Measurements from ENCODE around the gene JADE1.

The JADE1 gene

DNA sequence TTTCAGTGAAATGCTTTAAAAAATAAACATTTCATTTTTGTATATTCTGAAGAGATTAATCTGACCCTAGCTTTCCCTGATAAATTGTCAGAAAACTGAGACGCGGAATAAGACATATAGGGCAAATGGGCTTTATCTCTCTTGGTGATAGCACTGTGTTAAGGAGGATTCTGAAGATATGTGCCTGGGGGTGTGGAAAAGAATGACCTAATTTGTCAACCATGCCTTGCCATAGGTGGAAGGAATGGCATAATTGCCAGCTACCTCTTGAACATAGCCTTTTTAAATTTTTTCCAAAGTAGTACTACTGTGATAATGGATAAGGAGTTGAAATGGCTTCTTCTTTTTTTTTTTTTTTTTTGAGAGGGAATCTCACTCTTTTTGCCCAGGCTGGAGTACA lies 11.7 kb downstream of the JADE1 start:
- Mint-ChIP-seq H3K36me3 (peaks cover 2% of the 10 kb centered on the region), H3K27me3 (no peaks in the 10 kb centered on the region)

DNA sequence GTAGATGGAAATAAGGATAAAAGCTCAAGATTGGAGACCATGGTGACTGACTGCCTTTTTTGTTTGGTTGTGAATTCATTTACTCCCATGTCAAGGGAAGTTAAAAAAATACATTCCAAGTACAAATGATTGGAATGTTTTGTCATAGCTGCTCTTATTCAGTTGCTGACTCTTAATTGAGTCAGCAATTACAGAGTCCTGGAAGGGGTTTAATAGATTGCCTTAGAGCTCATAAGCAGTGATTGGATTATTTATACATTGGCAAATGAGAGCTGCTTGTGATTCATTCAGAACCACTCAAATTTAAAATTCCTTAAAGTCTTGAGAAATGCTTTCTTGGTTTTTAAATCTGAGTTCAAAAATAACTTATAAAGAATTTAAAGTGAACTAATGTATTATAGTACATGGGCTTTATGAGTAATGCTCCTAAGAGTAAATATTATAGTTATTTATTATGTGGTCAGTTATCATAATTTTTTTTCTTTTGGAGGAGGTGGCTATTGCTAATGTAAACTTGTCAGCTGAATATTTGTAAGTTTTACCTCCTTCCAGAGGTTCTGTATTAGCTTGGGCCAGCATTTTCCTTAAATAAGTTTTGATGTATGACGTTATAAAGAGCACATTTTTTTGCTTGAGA lies 13.6 kb downstream of the JADE1 start:
- no peaks in the 10 kb centered on the region for H3K27me3 Mint-ChIP-seq
- no peak overlapping the region for H3K27ac Mint-ChIP-seq
- no peaks in the 10 kb centered on the region for H3K9me3 Mint-ChIP-seq (ENCODE audit: low read depth)
- no peak overlapping the region for H3K4me3 Mint-ChIP-seq
- peaks cover 2% of the 10 kb centered on the region for H3K36me3 Mint-ChIP-seq
- peaks cover 84% of the 10 kb centered on the region for H3K4me1 Mint-ChIP-seq (ENCODE audit: low read depth)

More for the DNA sequence above, 11.7 kb downstream of the JADE1 start:
- H3K4me3 Mint-ChIP-seq: no peak overlapping the region
- H3K9me3 Mint-ChIP-seq (ENCODE audit: low read depth): no peaks in the 10 kb centered on the region
- peaks cover 78% of the 10 kb centered on the region for H3K4me1 Mint-ChIP-seq (ENCODE audit: low read depth)
- no peak overlapping the region for H3K27ac Mint-ChIP-seq

DNA sequence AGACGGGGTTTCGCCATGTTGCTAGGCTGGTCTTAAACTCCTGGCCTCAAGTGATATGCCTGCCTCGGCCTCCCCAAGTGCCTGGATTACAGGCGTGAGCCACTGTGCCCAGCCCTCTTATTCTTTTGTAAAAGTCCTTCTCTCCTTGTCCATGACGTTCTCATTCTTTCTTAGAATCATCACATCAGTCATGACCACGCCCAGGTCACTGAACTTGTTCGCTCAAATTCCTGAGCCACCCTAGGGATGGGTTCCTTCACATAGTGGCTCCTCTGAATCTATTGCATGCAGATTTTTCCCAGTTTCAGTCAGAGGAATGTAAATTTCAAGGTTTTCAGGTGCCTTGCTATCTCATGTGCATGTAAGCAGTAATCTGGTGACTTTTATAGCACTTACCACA lies 15.7 kb downstream of the JADE1 start:
- Mint-ChIP-seq H3K9me3 (ENCODE audit: low read depth) (no peaks in the 10 kb centered on the region), H3K4me3 (no peak overlapping the region), H3K4me1 (ENCODE audit: low read depth) (peaks cover 82% of the 10 kb centered on the region), H3K27me3 (no peaks in the 10 kb centered on the region), H3K36me3 (peaks cover 8% of the 10 kb centered on the region), H3K27ac (no peak overlapping the region)

DNA sequence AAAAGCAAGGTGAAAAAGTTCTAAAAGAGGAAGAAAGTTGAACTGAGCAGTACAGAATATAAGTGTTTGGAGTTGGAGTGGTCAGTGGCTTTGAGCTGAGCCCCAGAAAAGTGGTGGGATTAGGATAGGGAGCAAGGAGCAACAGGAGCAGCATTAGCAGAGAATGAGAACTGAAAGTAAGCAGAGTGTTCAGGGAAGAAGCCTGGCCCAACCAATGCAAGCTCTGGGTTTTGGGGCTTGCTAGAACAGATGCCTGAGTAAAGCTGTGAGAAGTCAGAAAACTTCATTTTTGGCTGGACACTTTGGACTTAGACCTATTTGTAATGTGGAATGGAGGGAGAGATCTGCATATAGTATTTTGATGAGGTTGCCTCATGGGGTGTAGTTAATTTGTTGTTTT lies 17.8 kb downstream of the JADE1 start:
- H3K9me3 Mint-ChIP-seq (ENCODE audit: low read depth): no peaks in the 10 kb centered on the region
- H3K27ac Mint-ChIP-seq: no peak overlapping the region
- H3K4me1 Mint-ChIP-seq (ENCODE audit: low read depth): peaks cover 85% of the 10 kb centered on the region
- H3K27me3 Mint-ChIP-seq: no peaks in the 10 kb centered on the region
- H3K36me3 Mint-ChIP-seq: peaks cover 11% of the 10 kb centered on the region
- H3K4me3 Mint-ChIP-seq: no peak overlapping the region

DNA sequence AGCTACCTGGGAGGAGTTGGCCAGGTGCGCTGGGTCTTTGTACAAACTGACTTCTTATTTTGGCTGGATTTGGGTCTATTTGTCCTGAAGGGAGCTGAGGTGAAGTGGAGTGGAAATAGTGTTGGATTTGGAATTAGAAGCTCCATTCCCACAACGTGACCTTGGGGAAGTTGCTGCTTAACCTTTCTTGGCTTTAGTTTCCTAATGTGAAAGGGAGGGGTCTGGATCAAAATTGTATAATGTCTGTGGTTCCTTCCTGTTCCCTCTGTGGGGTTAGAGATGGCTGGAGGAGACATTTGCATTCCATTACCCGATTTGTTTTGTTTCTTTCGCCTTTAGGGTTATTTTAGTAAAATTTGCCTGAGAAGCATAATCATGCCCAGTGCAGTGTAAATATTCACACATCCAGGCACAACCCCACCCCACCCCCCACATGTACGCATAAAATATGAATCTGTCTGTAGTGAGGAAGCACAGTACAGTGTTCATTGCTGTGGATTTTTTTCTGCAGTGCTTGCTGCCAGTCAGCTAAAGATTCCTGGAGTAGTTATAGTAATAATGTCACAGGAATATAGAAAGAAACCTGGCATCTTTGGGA lies 21.5 kb downstream of the JADE1 start:
- Mint-ChIP-seq H3K27ac (peak overlapping the region; percentile 51), H3K4me3 (no peak overlapping the region), H3K9me3 (ENCODE audit: low read depth) (no peaks in the 10 kb centered on the region), H3K4me1 (ENCODE audit: low read depth) (peaks cover 71% of the 10 kb centered on the region), H3K27me3 (no peaks in the 10 kb centered on the region), H3K36me3 (peaks cover 14% of the 10 kb centered on the region)

DNA sequence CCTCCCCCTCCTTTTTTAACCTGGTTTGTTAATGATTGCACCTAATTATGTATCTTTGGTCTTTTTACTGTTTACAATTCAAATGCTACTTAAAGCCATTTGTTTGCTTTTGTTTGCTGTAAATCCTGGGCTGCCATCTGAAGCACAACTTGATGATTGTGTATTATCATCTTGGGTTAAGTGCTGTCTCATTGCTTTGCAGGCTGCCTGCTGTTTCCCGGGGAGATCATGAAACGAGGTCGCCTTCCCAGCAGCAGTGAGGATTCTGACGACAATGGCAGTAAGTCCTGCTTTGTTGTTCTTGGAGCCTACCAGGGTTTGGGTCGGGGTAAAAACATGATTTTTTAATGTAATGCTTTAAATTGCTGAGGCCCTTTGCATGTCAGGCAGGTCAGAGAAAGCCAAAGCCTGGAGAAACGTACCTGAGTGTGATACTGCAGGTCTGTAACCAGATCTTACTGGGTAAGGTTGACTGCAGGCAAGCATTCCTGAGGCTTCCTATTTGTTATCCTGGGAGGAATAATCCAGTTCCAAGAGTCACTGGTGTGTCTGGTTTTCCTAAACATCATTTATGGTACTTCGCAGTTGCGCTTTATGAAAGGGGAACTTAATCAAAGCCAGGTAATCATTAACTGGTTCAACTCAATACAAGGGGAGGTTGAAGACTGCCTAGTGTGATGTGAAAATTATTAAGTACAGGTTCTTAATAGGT lies 22.2 kb downstream of the JADE1 start:
- Mint-ChIP-seq H3K27me3 (no peaks in the 10 kb centered on the region), H3K9me3 (ENCODE audit: low read depth) (no peaks in the 10 kb centered on the region), H3K4me1 (ENCODE audit: low read depth) (peaks cover 68% of the 10 kb centered on the region), H3K27ac (peak overlapping the region; percentile 51), H3K4me3 (no peak overlapping the region), H3K36me3 (peaks cover 14% of the 10 kb centered on the region)

DNA sequence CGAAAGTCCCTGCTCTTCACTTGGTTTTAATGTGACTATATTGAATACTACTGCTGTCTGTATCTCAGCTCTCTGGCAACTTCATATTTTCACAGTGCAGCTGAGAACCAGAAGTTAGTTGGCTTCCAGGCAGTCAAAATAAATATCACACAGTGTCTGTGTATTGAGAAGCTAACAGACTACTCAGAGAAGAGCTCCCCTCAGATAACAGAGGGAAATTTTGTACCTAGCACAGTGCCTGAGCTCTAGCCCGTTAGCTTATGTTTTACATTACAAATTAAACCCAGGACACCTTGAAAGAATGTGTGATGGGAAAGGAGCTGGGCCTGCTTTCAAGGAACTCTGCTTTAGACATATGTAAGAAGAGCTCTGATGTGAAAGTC lies 22.7 kb downstream of the JADE1 start:
- Mint-ChIP-seq H3K36me3 (peaks cover 14% of the 10 kb centered on the region), H3K4me3 (no peak overlapping the region), H3K4me1 (ENCODE audit: low read depth) (peaks cover 68% of the 10 kb centered on the region), H3K27me3 (no peaks in the 10 kb centered on the region), H3K9me3 (ENCODE audit: low read depth) (no peaks in the 10 kb centered on the region), H3K27ac (peak overlapping the region; percentile 47)

DNA sequence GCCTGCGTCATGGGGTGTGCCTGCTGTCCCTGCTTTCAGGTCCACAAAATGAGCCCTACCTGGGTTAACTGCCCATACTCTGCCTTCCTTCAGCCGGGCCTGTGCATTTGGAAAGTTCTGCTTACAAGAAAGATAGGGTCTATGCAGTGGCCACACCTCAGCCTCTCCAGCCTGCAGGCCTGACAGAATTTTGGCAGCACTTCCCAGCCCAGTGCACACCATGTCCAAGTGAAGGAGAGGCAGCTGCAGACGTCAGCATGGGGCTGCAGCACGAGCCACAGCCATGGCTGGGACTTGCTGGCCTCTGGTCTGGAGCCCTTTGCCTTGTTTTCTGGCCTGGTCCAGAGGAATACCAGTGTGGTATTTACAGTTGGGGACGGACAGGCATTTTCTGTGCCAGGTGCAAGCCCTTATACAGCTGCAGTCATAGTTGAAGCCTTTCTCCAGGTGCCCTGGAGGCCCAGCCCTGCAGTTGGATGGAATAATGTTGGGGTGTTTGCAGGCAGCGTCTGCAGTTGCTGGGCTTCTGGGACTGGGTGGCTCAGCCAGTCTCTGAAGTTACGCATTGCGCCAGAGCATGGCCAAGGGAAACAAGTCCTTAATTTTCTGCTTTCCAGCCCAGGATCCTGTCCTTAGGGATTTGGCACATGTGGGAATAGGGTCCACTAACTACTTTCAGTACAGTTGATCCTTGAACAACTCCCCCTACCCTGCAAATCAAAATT lies 26.2 kb downstream of the JADE1 start:
- Mint-ChIP-seq H3K36me3 (peaks cover 5% of the 10 kb centered on the region), H3K9me3 (ENCODE audit: low read depth) (no peaks in the 10 kb centered on the region), H3K4me1 (ENCODE audit: low read depth) (peaks cover 69% of the 10 kb centered on the region), H3K4me3 (no peak overlapping the region), H3K27ac (no peak overlapping the region), H3K27me3 (no peaks in the 10 kb centered on the region)

DNA sequence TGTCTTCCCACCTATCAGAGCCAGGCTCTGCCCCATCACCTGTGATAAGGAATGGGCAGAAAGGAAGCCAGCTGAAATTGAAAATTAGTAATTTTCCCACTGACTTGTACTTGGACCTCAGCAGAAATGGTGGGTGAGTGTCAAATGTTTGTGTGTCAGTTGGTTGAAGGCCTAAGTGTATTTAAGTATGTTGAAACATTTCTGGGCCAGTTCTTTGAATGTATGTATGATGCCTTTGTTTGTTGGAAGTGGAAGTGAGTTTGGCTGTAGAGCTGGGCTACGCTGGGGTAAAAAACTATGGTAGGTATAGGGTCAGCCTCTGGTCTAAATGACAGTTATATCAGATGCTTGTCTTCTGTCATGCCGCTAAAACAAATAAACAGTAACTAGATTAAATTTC lies 27.7 kb downstream of the JADE1 start:
- Mint-ChIP-seq H3K4me3 (no peak overlapping the region), H3K4me1 (ENCODE audit: low read depth) (peaks cover 67% of the 10 kb centered on the region), H3K36me3 (peaks cover 2% of the 10 kb centered on the region), H3K9me3 (ENCODE audit: low read depth) (no peaks in the 10 kb centered on the region), H3K27me3 (no peaks in the 10 kb centered on the region), H3K27ac (no peak overlapping the region)

DNA sequence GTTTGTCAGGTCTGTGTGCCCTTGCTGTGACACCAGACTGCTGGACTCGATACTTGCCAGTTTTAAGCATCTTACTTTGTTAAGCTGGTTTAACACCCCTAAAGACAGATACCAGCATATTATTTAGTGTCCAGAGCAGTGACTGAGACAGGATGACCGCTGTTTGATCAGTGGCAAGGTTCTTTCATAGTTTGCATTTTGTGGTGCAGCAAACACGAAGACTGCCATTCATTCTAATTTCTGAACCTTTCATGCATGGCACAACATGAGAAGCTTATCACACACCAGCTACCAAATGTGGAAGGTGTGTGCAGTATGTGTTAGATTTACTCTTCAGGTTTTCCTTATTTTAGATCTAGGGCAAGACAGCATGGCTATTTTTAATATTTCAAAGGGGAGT lies 28.2 kb downstream of the JADE1 start:
- peak overlapping the region; percentile 17 for H3K27ac Mint-ChIP-seq
- no peaks in the 10 kb centered on the region for H3K9me3 Mint-ChIP-seq (ENCODE audit: low read depth)
- H3K4me3 Mint-ChIP-seq: no peak overlapping the region
- H3K27me3 Mint-ChIP-seq: no peaks in the 10 kb centered on the region
- H3K36me3 Mint-ChIP-seq: no peaks in the 10 kb centered on the region
- peaks cover 63% of the 10 kb centered on the region for H3K4me1 Mint-ChIP-seq (ENCODE audit: low read depth)

DNA sequence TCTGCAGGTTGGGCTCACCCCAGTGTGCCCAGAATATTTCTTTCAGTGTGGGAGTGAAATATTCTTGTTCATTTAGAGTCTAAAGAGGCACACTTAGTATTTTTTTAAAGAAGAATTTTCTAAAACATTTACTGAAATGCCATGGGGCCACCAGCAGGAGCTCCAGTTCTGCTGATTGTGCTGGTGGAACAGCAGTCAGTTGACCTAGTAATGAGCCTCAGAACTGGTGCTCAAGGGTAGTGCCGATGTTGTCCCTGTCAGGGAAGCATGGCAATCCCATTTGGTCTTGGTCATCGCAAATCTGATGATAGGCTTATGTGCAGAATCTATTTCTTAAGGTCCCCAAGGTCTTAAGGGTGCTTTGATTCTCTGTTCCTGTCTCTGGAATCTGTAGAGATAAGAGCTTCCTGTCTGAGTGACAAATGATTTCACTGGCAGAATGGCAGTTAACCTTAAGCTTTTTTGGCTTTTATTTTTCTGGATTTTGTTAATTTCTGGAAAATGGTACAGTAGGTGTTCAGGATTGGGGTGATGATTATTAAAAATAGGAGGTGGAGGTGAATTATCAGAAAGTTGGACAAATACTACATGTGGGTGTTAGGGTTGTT lies 31.3 kb downstream of the JADE1 start:
- H3K27ac Mint-ChIP-seq: peak overlapping the region; percentile 77
- H3K4me3 Mint-ChIP-seq: no peak overlapping the region
- no peaks in the 10 kb centered on the region for H3K36me3 Mint-ChIP-seq
- peaks cover 56% of the 10 kb centered on the region for H3K4me1 Mint-ChIP-seq (ENCODE audit: low read depth)
- no peaks in the 10 kb centered on the region for H3K9me3 Mint-ChIP-seq (ENCODE audit: low read depth)
- H3K27me3 Mint-ChIP-seq: no peaks in the 10 kb centered on the region

DNA sequence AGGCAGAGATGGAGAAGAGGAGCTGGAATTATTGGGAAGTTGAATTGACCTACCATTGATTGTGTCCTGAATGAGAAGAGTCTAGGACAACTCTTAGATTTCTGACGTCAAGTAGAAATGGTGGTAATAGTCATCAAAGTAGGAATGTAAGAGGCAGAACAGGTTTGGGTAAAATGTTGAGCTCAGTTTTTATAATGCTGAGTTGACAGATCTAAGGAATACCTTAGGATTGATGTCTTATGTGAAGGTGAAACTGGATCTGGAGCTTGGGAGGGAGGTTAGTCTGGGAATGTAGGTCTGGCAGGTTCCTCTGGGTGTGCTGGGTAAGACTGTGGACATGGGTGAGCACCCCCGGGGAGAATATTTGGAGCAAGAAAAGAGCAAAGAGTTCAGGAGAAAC lies 31.9 kb downstream of the JADE1 start:
- Mint-ChIP-seq H3K36me3 (no peaks in the 10 kb centered on the region), H3K4me1 (ENCODE audit: low read depth) (peaks cover 55% of the 10 kb centered on the region), H3K4me3 (no peak overlapping the region), H3K9me3 (ENCODE audit: low read depth) (no peaks in the 10 kb centered on the region), H3K27me3 (no peaks in the 10 kb centered on the region), H3K27ac (peak overlapping the region; percentile 77)

DNA sequence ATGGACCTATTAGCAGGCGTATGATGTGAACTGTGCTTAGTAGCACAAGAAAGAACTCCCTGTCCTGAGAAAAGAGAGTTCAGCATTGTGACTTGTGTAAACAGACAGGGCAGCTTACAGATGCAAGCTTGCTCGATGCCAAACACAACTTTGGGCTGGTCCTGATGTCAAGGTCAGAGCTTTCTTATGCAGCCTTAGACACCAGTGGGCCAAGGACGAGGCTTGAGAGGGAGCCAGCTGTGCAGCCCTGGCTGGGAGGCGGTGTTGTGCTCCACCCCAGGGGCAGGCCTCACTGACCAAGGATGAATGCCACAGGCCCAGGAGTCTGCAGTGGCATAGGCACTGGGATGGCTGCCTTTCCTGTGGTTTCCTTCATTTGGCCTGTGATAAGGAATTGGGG lies 35.4 kb downstream of the JADE1 start:
- Mint-ChIP-seq H3K36me3 (peaks cover 8% of the 10 kb centered on the region), H3K4me3 (no peak overlapping the region), H3K27me3 (no peaks in the 10 kb centered on the region), H3K9me3 (ENCODE audit: low read depth) (no peaks in the 10 kb centered on the region), H3K4me1 (ENCODE audit: low read depth) (peaks cover 26% of the 10 kb centered on the region), H3K27ac (no peak overlapping the region)

DNA sequence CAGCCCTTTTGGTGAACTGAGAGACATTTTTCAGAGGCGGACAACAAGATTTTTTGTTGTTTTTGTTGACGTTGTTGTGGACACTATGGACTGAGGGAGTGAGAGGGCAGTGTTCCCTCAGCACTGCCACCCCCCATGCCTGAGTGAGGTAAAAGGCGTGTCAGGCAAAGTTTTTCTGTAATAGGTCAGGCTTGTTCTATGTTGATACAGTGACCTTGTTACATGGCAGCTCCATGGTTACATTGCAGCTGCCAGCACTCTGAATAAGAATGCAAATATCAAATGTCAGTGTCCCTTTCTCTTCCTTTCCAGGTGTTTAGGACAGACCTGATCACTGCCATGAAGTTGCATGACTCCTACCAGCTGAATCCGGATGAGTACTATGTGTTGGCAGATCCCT lies 36.6 kb downstream of the JADE1 start:
- H3K36me3 Mint-ChIP-seq: peaks cover 12% of the 10 kb centered on the region
- peak overlapping the region; percentile 22 for H3K27ac Mint-ChIP-seq

More for the DNA sequence above, 36.6 kb downstream of the JADE1 start:
- no peaks in the 10 kb centered on the region for H3K27me3 Mint-ChIP-seq
- H3K4me1 Mint-ChIP-seq (ENCODE audit: low read depth): peaks cover 15% of the 10 kb centered on the region
- H3K4me3 Mint-ChIP-seq: no peak overlapping the region
- no peaks in the 10 kb centered on the region for H3K9me3 Mint-ChIP-seq (ENCODE audit: low read depth)

All from activated naive CD8-positive, alpha-beta T cell (primary cell).